ENCODE measurements around the gene ERGIC3.

Gene ERGIC3

GRCh38 chr20:35599776-35600120 is 57.9 kb downstream of the ERGIC3 start:
- no peak for DNase-seq

- no peak for DNase-seq
Measured at GRCh38 chr20:35600176-35600992, 58.5 kb downstream of the ERGIC3 start.

GRCh38 chr20:35600993-35601973 is 59.4 kb downstream of the ERGIC3 start:
- DNase-seq, result peak; percentile 86

- DNase-seq, result no peak
Measured at GRCh38 chr20:35601990-35602389, 60.1 kb downstream of the ERGIC3 start.

GRCh38 chr20:35602851-35603495 is 61.1 kb downstream of the ERGIC3 start:
- DNase-seq, result no peak

GRCh38 chr20:35603695-35604448 is 62.0 kb downstream of the ERGIC3 start:
- DNase-seq, result no peak

- no peak for DNase-seq
Measured at GRCh38 chr20:35604449-35604747, 62.5 kb downstream of the ERGIC3 start.

- no peak for DNase-seq
Measured at GRCh38 chr20:35606127-35606526, 64.2 kb downstream of the ERGIC3 start.

All from right forelimb (tissue), 1 donor.